ENCODE data around the gene SORBS1.

GRCh38 chr10:95442341-95442740 is 118.8 kb downstream of the SORBS1 start:
- TF ChIP-seq CTCF (conservative IDR thresholded peaks at IDR 0.05; ENCODE audit: low read depth, low read length) (no peak), EZH2 (IDR thresholded peaks at IDR 0.05; ENCODE audit: low read length, unreplicated experiment) (no peak)
